ENCODE measurements around the gene ZMYM3.

The ZMYM3 gene

GRCh38 chrX:71236836-71237235 lies 17.1 kb downstream of the ZMYM3 start:
- TF ChIP-seq RAD21 (IDR thresholded peaks at IDR 0.05; ENCODE audit: low read depth) (no peak), ZBTB7A (IDR thresholded peaks at IDR 0.05; ENCODE audit: low read depth) (no peak), TCF12 (IDR thresholded peaks at IDR 0.05; ENCODE audit: low read depth) (no peak), CREB1 (IDR thresholded peaks at IDR 0.05; ENCODE audit: low read depth) (no peak), TAF1 (IDR thresholded peaks at IDR 0.05; ENCODE audit: low read depth) (no peak), NFIC (IDR thresholded peaks at IDR 0.05) (no peak), CEBPB (IDR thresholded peaks at IDR 0.05) (no peak), FOXM1 (IDR thresholded peaks at IDR 0.05; ENCODE audit: borderline replicate concordance, low read depth) (no peak), TEAD4 (IDR thresholded peaks at IDR 0.05) (no peak), USF1 (IDR thresholded peaks at IDR 0.05) (no peak), EGR1 (IDR thresholded peaks at IDR 0.05) (no peak), REST (IDR thresholded peaks at IDR 0.05; ENCODE audit: low read depth) (no peak), YY1 (IDR thresholded peaks at IDR 0.05; ENCODE audit: low read depth) (no peak), MAX (IDR thresholded peaks at IDR 0.05) (no peak), EP300 (IDR thresholded peaks at IDR 0.05; ENCODE audit: borderline replicate concordance) (no peak)

- TF ChIP-seq EGR1 (IDR thresholded peaks at IDR 0.05) (no peak), TCF12 (IDR thresholded peaks at IDR 0.05; ENCODE audit: low read depth) (no peak), CREB1 (IDR thresholded peaks at IDR 0.05; ENCODE audit: low read depth) (no peak), YY1 (IDR thresholded peaks at IDR 0.05; ENCODE audit: low read depth) (no peak), TEAD4 (IDR thresholded peaks at IDR 0.05) (no peak)
These were observed 18.5 kb downstream of the ZMYM3 start for GRCh38 chrX:71235482-71235881.

- TF ChIP-seq NFIC (IDR thresholded peaks at IDR 0.05) (no peak), USF1 (IDR thresholded peaks at IDR 0.05) (no peak), CEBPB (IDR thresholded peaks at IDR 0.05) (no peak), EGR1 (IDR thresholded peaks at IDR 0.05) (no peak), REST (IDR thresholded peaks at IDR 0.05; ENCODE audit: low read depth) (no peak), TCF12 (IDR thresholded peaks at IDR 0.05; ENCODE audit: low read depth) (no peak), EP300 (IDR thresholded peaks at IDR 0.05; ENCODE audit: borderline replicate concordance) (no peak), TAF1 (IDR thresholded peaks at IDR 0.05; ENCODE audit: low read depth) (no peak), FOXM1 (IDR thresholded peaks at IDR 0.05; ENCODE audit: borderline replicate concordance, low read depth) (no peak), TEAD4 (IDR thresholded peaks at IDR 0.05) (no peak), RAD21 (IDR thresholded peaks at IDR 0.05; ENCODE audit: low read depth) (no peak), YY1 (IDR thresholded peaks at IDR 0.05; ENCODE audit: low read depth) (no peak), ZBTB7A (IDR thresholded peaks at IDR 0.05; ENCODE audit: low read depth) (no peak), MAX (IDR thresholded peaks at IDR 0.05) (no peak), CREB1 (IDR thresholded peaks at IDR 0.05; ENCODE audit: low read depth) (no peak)
These were observed 25.8 kb downstream of the ZMYM3 start for GRCh38 chrX:71228063-71228642.

GRCh38 chrX:71227370-71228062 lies 26.4 kb downstream of the ZMYM3 start:
- TF ChIP-seq REST (IDR thresholded peaks at IDR 0.05; ENCODE audit: low read depth) (no peak), EP300 (IDR thresholded peaks at IDR 0.05; ENCODE audit: borderline replicate concordance) (no peak), TEAD4 (IDR thresholded peaks at IDR 0.05) (no peak), ZBTB7A (IDR thresholded peaks at IDR 0.05; ENCODE audit: low read depth) (no peak), USF1 (IDR thresholded peaks at IDR 0.05) (no peak), TAF1 (IDR thresholded peaks at IDR 0.05; ENCODE audit: low read depth) (no peak), RAD21 (IDR thresholded peaks at IDR 0.05; ENCODE audit: low read depth) (no peak), FOXM1 (IDR thresholded peaks at IDR 0.05; ENCODE audit: borderline replicate concordance, low read depth) (no peak), MAX (IDR thresholded peaks at IDR 0.05) (no peak)
